SU-DHL-6 (cell line): ENCODE results near the gene THSD7B.

Source experiments
- CTCF ChIP-seq: fragments of 200-600 bp; sonication (generic); IDR thresholded peaks from one replicate; pipeline ENCODE4 v1.5.1; 2017; ENCODE audit warnings: antibody characterized with exemption, mild to moderate bottlenecking, low read length, moderate library complexity; ENCODE audit not compliant: insufficient read depth, poor library complexity, severe bottlenecking
- EZH2phosphoT487 ChIP-seq: fragments of 200-600 bp; sonication (generic), shearing (Covaris generic); conservative IDR thresholded peaks from 2 replicates; pipeline ENCODE4 v1.6.1; 2018; ENCODE audit warnings: mild to moderate bottlenecking, antibody characterized with exemption, low read length, moderate library complexity, mixed read lengths

GRCh38 chr2:137190411-137191195 lies 425.3 kb downstream of the THSD7B start:
- TF ChIP-seq CTCF (no peak), EZH2phosphoT487 (no peak)
